Esophagus (tissue), 2 donors: Measurements from ENCODE around the gene PARP2. TPM values are rescaled to one million over a fixed set of nuclear protein-coding genes. Genes with fewer than 3 reads are reported as not detected.

Source experiments
- H3K27ac ChIP-seq, 2 donors: one replicate each; pipeline ENCODE4 v1.5.1; 2013; ENCODE audit warnings: low read depth in 2 of 2, mild to moderate bottlenecking in 2 of 2, inconsistent platforms in 1 of 2, low read length in 1 of 2, moderate library complexity in 1 of 2
- H3K27me3 ChIP-seq, 2 donors: one replicate each; pipeline ENCODE4 v1.6.1; 2013; ENCODE audit warnings: low read length in 2 of 2, control low read depth in 1 of 2, mild to moderate bottlenecking in 1 of 2; ENCODE audit not compliant: insufficient read depth in 2 of 2, control insufficient read depth in 1 of 2
- H3K36me3 ChIP-seq, 2 donors: one replicate each; pipeline ENCODE4 v1.6.1; 2013; ENCODE audit warnings: low read length in 1 of 2; ENCODE audit not compliant: control insufficient read depth in 2 of 2, insufficient read depth in 2 of 2
- H3K4me1 ChIP-seq, 2 donors: one replicate each; pipeline ENCODE4 v1.6.1; 2013; ENCODE audit warnings: low read length in 1 of 2; ENCODE audit not compliant: control insufficient read depth in 2 of 2, insufficient read depth in 2 of 2
- H3K4me3 ChIP-seq, 2 donors: one replicate each; pipeline ENCODE4 v1.5.1; 2013; ENCODE audit warnings: low read length in 2 of 2, mild to moderate bottlenecking in 2 of 2, low read depth in 1 of 2, moderate library complexity in 1 of 2
- H3K9me3 ChIP-seq, 2 donors: one replicate each; pipeline ENCODE4 v1.6.1; 2013; ENCODE audit warnings: mild to moderate bottlenecking in 2 of 2, low read depth in 1 of 2, low read length in 1 of 2, moderate library complexity in 1 of 2; ENCODE audit not compliant: control insufficient read depth in 2 of 2, insufficient read depth in 1 of 2
- WGBS, 2 donors: extraction: QIAGEN DNeasy Blood & Tissue Kit; methylation state at CpG; one replicate each; pipeline ENCODE4 v1.1.7; 2013; 5-methylcytosine and 5-hydroxymethylcytosine counted together
- polyA plus RNA-seq, 2 donors: library from polyadenylated mRNA; stranded (reverse); fragments of 200-250 nt; gene quantifications; one replicate each; pipeline ENCODE4 v1.2.3, GENCODE V29; 2013
- donor health status: healthy with polysubstance abuse.
- donor health status: Bipolar disorder and iron deficiency.

PARP2 gene
- polyA plus RNA-seq, 2 donors = 11.5 to 13.3 TPM

GRCh38 chr14:20372796-20373195, 29.4 kb downstream of the PARP2 start:
- Histone ChIP-seq H3K4me3 (no peak overlapping the region), H3K27ac (no peak overlapping the region), H3K4me1 (no peaks in the 10 kb centered on the region), H3K9me3 (no peaks in the 10 kb centered on the region), H3K27me3 (no peaks in the 10 kb centered on the region), H3K36me3 (peaks cover 25 to 54% of the 10 kb centered on the region in 2 donors)
- WGBS, 2 donors = 84 to 93% methylated on average over 5 of the region's 5 CpGs

DNA sequence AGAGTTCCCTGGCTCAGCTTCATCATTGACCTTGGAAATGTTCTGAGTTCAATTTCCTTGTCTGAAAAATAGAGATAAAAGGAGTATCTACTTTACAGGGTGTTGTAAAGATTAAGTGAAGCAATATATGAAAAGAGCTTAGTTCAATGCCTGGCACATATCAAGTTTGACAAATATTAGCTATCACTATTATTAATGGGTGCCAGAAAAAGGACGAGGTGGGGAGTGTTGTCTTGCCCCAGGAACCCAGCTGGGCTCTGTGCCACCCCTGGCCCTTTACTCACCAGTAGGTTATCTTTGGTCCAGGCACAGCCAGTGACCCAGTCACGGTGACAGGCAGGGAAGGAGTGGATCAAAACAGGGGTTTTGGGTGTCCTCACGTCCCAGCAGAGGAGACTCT, 32.0 kb downstream of the PARP2 start:
- Histone ChIP-seq H3K9me3 (no peaks in the 10 kb centered on the region), H3K4me1 (no peaks in the 10 kb centered on the region), H3K36me3 (peaks cover 32 to 71% of the 10 kb centered on the region in 2 donors), H3K4me3 (no peak overlapping the region), H3K27ac (no peak overlapping the region), H3K27me3 (no peaks in the 10 kb centered on the region)
- 75 to 79% methylated on average over 3 of the region's 3 CpGs for WGBS, 2 donors

GRCh38 chr14:20376071-20376588, 32.7 kb downstream of the PARP2 start:
- Histone ChIP-seq H3K4me1 (no peaks in the 10 kb centered on the region), H3K27me3 (no peaks in the 10 kb centered on the region), H3K27ac (no peak overlapping the region), H3K36me3 (peaks cover 35 to 73% of the 10 kb centered on the region in 2 donors), H3K4me3 (no peak overlapping the region), H3K9me3 (no peaks in the 10 kb centered on the region)
- WGBS, 2 donors = 82 to 92% methylated on average over 12 of the region's 12 CpGs

DNA sequence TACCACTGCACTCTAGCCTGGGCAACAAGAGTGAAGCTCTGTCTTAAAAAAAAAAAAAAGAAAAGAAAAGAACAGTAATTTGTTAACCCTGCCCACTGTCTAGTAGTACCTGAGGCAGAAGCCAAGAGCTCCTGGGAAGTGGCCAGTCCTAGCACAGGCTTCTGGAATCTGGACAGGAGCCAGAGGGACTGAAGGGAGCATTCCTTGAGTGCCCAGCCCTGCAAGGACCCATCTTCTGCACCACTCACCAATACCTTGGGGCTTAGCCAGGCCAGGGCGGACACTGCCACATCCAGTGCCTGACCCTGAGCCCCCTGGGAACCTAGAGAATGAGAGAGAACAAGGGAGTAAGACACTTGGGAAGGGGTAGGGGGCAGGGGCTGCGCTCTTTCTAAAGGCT, 33.7 kb downstream of the PARP2 start:
- H3K27ac ChIP-seq = no peak overlapping the region
- peaks cover 41 to 77% of the 10 kb centered on the region in 2 donors for H3K36me3 ChIP-seq
- 97 to 100% methylated on average over 2 of the region's 2 CpGs for WGBS, 2 donors
- no peaks in the 10 kb centered on the region for H3K27me3 ChIP-seq
- H3K4me1 ChIP-seq = no peaks in the 10 kb centered on the region
- H3K9me3 ChIP-seq = no peaks in the 10 kb centered on the region
- H3K4me3 ChIP-seq = no peak overlapping the region

- no peak overlapping the region for H3K4me3 ChIP-seq
- no peaks in the 10 kb centered on the region for H3K9me3 ChIP-seq
- peaks cover 43 to 83% of the 10 kb centered on the region in 2 donors for H3K36me3 ChIP-seq
- no peaks in the 10 kb centered on the region for H3K27me3 ChIP-seq
- H3K4me1 ChIP-seq = no peaks in the 10 kb centered on the region
- H3K27ac ChIP-seq = no peak overlapping the region
- 42 to 53% methylated on average over 1 of the region's 1 CpG for WGBS, 2 donors
These were observed 36.3 kb downstream of the PARP2 start for GRCh38 chr14:20379743-20380142.

DNA sequence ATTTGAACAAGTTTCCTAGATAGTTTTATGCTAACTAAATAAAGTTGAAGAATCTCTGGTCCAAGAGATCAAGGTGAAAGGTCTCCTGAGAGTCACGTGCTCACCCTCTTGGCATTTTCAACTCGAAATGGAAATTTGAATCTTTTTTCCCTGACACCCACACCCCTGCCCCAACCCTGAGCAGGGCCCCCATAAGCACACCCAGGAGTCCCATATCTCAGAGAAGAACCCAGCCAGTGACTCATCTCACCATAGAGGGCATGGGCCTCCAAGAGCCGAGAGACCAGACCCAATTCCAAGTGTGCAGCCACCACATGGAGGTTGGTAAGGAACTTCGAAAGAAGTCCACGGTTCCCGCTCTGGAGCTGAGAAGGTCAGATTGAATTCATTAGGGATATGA, 37.2 kb downstream of the PARP2 start:
- peaks cover 46 to 84% of the 10 kb centered on the region in 2 donors for H3K36me3 ChIP-seq
- no peaks in the 10 kb centered on the region for H3K9me3 ChIP-seq
- 90 to 91% methylated on average over 6 of the region's 6 CpGs for WGBS, 2 donors
- H3K4me1 ChIP-seq = no peaks in the 10 kb centered on the region
- H3K4me3 ChIP-seq = no peak overlapping the region
- H3K27ac ChIP-seq = no peak overlapping the region
- no peaks in the 10 kb centered on the region for H3K27me3 ChIP-seq

DNA sequence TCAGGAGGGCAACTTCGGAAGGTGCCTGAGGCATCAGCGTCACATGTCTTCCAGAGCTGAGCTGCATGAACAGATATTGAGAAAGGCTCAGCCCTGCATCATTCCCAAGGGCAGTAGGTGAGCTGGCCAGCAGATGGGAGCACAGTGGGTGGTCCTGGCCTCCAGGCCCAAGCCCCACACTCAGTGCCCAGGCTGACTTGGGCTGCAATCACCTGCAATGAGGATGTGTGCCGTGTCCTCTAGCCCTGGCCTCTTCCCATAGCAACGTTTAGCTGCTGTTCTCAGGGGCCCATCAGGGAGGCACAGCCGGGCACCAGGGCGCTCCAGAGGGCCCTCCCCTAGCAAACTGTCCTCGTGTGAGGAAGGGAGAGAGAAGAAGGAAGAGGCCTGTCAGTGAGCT, 37.9 kb downstream of the PARP2 start:
- H3K27me3 ChIP-seq = no peaks in the 10 kb centered on the region
- peaks cover 47 to 78% of the 10 kb centered on the region in 2 donors for H3K36me3 ChIP-seq
- H3K4me1 ChIP-seq = no peaks in the 10 kb centered on the region
- H3K27ac ChIP-seq = no peak overlapping the region
- WGBS, 2 donors = 83 to 87% methylated on average over 7 of the region's 7 CpGs
- no peak overlapping the region for H3K4me3 ChIP-seq
- no peaks in the 10 kb centered on the region for H3K9me3 ChIP-seq

- H3K27ac ChIP-seq = no peak overlapping the region
- H3K4me3 ChIP-seq = no peak overlapping the region
- peaks cover 48 to 76% of the 10 kb centered on the region in 2 donors for H3K36me3 ChIP-seq
- 92 to 93% methylated on average over 12 of the region's 12 CpGs for WGBS, 2 donors
- H3K9me3 ChIP-seq = no peaks in the 10 kb centered on the region
- H3K27me3 ChIP-seq = no peaks in the 10 kb centered on the region
- H3K4me1 ChIP-seq = no peaks in the 10 kb centered on the region
These were observed 39.1 kb downstream of the PARP2 start for GRCh38 chr14:20382526-20382925.

GRCh38 chr14:20383032-20383431, 39.6 kb downstream of the PARP2 start:
- H3K4me1 ChIP-seq = no peaks in the 10 kb centered on the region
- H3K4me3 ChIP-seq = no peak overlapping the region
- no peaks in the 10 kb centered on the region for H3K27me3 ChIP-seq
- no peak overlapping the region for H3K27ac ChIP-seq
- WGBS, 2 donors = 95 to 96% methylated on average over 9 to 10 of the region's 10 CpGs
- no peaks in the 10 kb centered on the region for H3K9me3 ChIP-seq
- H3K36me3 ChIP-seq = peaks cover 52 to 75% of the 10 kb centered on the region in 2 donors

DNA sequence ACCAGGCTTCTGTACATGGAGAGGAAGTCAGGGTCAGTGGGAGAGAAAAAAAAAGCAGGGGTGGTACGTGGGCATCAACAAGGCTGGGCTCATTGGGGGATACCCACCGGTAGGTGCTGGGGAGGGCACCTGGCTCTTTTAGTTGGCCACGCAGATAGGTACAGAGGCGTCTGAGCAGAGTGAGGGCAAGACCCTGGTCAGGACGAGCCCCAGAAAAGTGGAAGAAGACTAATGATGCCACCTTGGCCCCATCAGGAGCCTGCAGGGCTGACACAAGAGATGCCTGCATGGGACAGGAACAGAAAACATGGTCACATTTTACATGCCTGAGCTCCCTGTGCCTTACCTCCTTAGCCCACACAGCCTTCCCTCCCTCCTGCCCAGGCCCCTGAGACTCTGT, 40.2 kb downstream of the PARP2 start:
- Histone ChIP-seq H3K4me3 (no peak overlapping the region), H3K36me3 (peaks cover 50 to 70% of the 10 kb centered on the region in 2 donors), H3K27ac (no peak overlapping the region), H3K9me3 (no peaks in the 10 kb centered on the region), H3K4me1 (no peaks in the 10 kb centered on the region), H3K27me3 (no peaks in the 10 kb centered on the region)
- 91 to 95% methylated on average over 4 to 5 of the region's 5 CpGs for WGBS, 2 donors
